HG03196 (cell line): Measurements from ENCODE around the gene CADM2.
"Not testable (repeated sequence)": the region's sequence is repeated elsewhere in the genome, so short reads cannot be mapped to it uniquely, and the experiment has no call there.

Experiments used
- ATAC-seq: cut with Tn5 transposase; IDR thresholded peaks from one replicate; pipeline ENCODE4 v1.9.1; 2021; ENCODE audit not compliant: unreplicated experiment

Gene CADM2

GRCh38 chr3:85455561-85456200, 496.9 kb downstream of the CADM2 start:
- no peak for ATAC-seq

GRCh38 chr3:85474241-85474640, 515.5 kb downstream of the CADM2 start:
- ATAC-seq: no peak

GRCh38 chr3:85475346-85475745, 516.6 kb downstream of the CADM2 start:
- no peak for ATAC-seq

- no peak for ATAC-seq
Measured at GRCh38 chr3:85476891-85477495, 518.2 kb downstream of the CADM2 start.

- no peak for ATAC-seq
Measured at GRCh38 chr3:85481411-85482212, 522.8 kb downstream of the CADM2 start.

- ATAC-seq: no peak
Measured at GRCh38 chr3:85482213-85482490, 523.4 kb downstream of the CADM2 start.

GRCh38 chr3:85483986-85484385, 525.2 kb downstream of the CADM2 start:
- ATAC-seq: no peak

- no peak for ATAC-seq
Measured at GRCh38 chr3:85487375-85487774, 528.6 kb downstream of the CADM2 start.

- ATAC-seq: no peak
Measured at GRCh38 chr3:85495602-85496001, 536.8 kb downstream of the CADM2 start.

GRCh38 chr3:85498177-85498576, 539.4 kb downstream of the CADM2 start:
- no peak for ATAC-seq

- ATAC-seq: no peak
Measured at GRCh38 chr3:85502148-85502875, 543.5 kb downstream of the CADM2 start.

GRCh38 chr3:85504129-85504784, 545.5 kb downstream of the CADM2 start:
- peak; percentile 51 for ATAC-seq

- ATAC-seq: not testable (repeated sequence)
Measured at GRCh38 chr3:85504785-85505511, 546.2 kb downstream of the CADM2 start.

- not testable (repeated sequence) for ATAC-seq
Measured at GRCh38 chr3:85507052-85507451, 548.3 kb downstream of the CADM2 start.

GRCh38 chr3:85508659-85509058, 549.9 kb downstream of the CADM2 start:
- ATAC-seq: no peak

- no peak for ATAC-seq
Measured at GRCh38 chr3:85516146-85516545, 557.4 kb downstream of the CADM2 start.

GRCh38 chr3:85524104-85524503, 565.3 kb downstream of the CADM2 start:
- ATAC-seq: no peak

- no peak for ATAC-seq
Measured at GRCh38 chr3:85525264-85525663, 566.5 kb downstream of the CADM2 start.

- no peak for ATAC-seq
Measured at GRCh38 chr3:85533586-85533985, 574.8 kb downstream of the CADM2 start.

GRCh38 chr3:85535517-85535916, 576.7 kb downstream of the CADM2 start:
- ATAC-seq: no peak
